ENCODE data around the gene COA4.

Gene COA4

GRCh38 chr11:73852049-73852448 is 24.6 kb downstream of the COA4 start:
- Histone ChIP-seq H3K27me3 (ENCODE audit: low read depth) (no peaks in the 10 kb centered on the region), H3K36me3 (replicated peaks) (no peaks in the 10 kb centered on the region; the same call in 1 of the 2 replicates), H3K4me1 (no peaks in the 10 kb centered on the region), H3K4me3 (no peak overlapping the region), H3K9me3 (no peaks in the 10 kb centered on the region)
- DNase-seq (ENCODE audit: low spot score in 2 of 2): no peak
- in situ Hi-C loops (cut with MboI; ENCODE audit: low sequenced_read_pairs): no loop called here

GRCh38 chr11:73851046-73851764 is 25.4 kb downstream of the COA4 start:
- no peak for DNase-seq (ENCODE audit: low spot score in 2 of 2)
- Histone ChIP-seq H3K4me1 (no peaks in the 10 kb centered on the region), H3K4me3 (no peak overlapping the region), H3K36me3 (replicated peaks) (no peaks in the 10 kb centered on the region; the same call in 1 of the 2 replicates), H3K9me3 (no peaks in the 10 kb centered on the region), H3K27me3 (ENCODE audit: low read depth) (no peaks in the 10 kb centered on the region)
- in situ Hi-C loops (cut with MboI; ENCODE audit: low sequenced_read_pairs): no loop called here

- peaks cover 3% of the 10 kb centered on the region; the same call in 1 of the 2 replicates for H3K36me3 ChIP-seq (replicated peaks)
- DNase-seq (ENCODE audit: low spot score in 2 of 2): no peak
- no peaks in the 10 kb centered on the region for H3K9me3 ChIP-seq
- H3K4me3 ChIP-seq: no peak overlapping the region
- in situ Hi-C loops (cut with MboI; ENCODE audit: low sequenced_read_pairs): no loop called here
- no peaks in the 10 kb centered on the region for H3K27me3 ChIP-seq (ENCODE audit: low read depth)
- H3K4me1 ChIP-seq: no peaks in the 10 kb centered on the region
These were observed 37.6 kb downstream of the COA4 start for GRCh38 chr11:73839123-73839457.

GRCh38 chr11:73838443-73839122 is 38.1 kb downstream of the COA4 start:
- no peaks in the 10 kb centered on the region for H3K4me1 ChIP-seq
- H3K36me3 ChIP-seq (replicated peaks): peaks cover 3% of the 10 kb centered on the region; the same call in 1 of the 2 replicates
- H3K27me3 ChIP-seq (ENCODE audit: low read depth): no peaks in the 10 kb centered on the region
- H3K9me3 ChIP-seq: no peaks in the 10 kb centered on the region
- in situ Hi-C loops (cut with MboI; ENCODE audit: low sequenced_read_pairs): no loop called here
- no peak for DNase-seq (ENCODE audit: low spot score in 2 of 2)
- H3K4me3 ChIP-seq: no peak overlapping the region

GRCh38 chr11:73833067-73833466 is 43.6 kb downstream of the COA4 start:
- H3K4me3 ChIP-seq: no peak overlapping the region
- no peaks in the 10 kb centered on the region for H3K9me3 ChIP-seq
- H3K4me1 ChIP-seq: no peaks in the 10 kb centered on the region; the same call in 1 of the 2 replicates
- in situ Hi-C loops (cut with MboI; ENCODE audit: low sequenced_read_pairs): no loop called here
- no peaks in the 10 kb centered on the region for H3K27me3 ChIP-seq (ENCODE audit: low read depth)
- DNase-seq (ENCODE audit: low spot score in 2 of 2): no peak
- no peaks in the 10 kb centered on the region; the same call in none of the 2 replicates for H3K36me3 ChIP-seq (replicated peaks)

GRCh38 chr11:73830261-73830660 is 46.4 kb downstream of the COA4 start:
- no peaks in the 10 kb centered on the region; the same call in 1 of the 2 replicates for H3K4me1 ChIP-seq
- in situ Hi-C loops (cut with MboI; ENCODE audit: low sequenced_read_pairs): no loop called here
- H3K9me3 ChIP-seq: no peaks in the 10 kb centered on the region
- peaks cover 6% of the 10 kb centered on the region; the same call in 1 of the 2 replicates for H3K36me3 ChIP-seq (replicated peaks)
- H3K27me3 ChIP-seq (ENCODE audit: low read depth): no peaks in the 10 kb centered on the region
- no peak for DNase-seq (ENCODE audit: low spot score in 2 of 2)
- H3K4me3 ChIP-seq: no peak overlapping the region

Data from HAP-1 (cell line).